ENCODE data around the gene ACKR1.

ACKR1 gene, protein sequence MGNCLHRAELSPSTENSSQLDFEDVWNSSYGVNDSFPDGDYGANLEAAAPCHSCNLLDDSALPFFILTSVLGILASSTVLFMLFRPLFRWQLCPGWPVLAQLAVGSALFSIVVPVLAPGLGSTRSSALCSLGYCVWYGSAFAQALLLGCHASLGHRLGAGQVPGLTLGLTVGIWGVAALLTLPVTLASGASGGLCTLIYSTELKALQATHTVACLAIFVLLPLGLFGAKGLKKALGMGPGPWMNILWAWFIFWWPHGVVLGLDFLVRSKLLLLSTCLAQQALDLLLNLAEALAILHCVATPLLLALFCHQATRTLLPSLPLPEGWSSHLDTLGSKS

DNA sequence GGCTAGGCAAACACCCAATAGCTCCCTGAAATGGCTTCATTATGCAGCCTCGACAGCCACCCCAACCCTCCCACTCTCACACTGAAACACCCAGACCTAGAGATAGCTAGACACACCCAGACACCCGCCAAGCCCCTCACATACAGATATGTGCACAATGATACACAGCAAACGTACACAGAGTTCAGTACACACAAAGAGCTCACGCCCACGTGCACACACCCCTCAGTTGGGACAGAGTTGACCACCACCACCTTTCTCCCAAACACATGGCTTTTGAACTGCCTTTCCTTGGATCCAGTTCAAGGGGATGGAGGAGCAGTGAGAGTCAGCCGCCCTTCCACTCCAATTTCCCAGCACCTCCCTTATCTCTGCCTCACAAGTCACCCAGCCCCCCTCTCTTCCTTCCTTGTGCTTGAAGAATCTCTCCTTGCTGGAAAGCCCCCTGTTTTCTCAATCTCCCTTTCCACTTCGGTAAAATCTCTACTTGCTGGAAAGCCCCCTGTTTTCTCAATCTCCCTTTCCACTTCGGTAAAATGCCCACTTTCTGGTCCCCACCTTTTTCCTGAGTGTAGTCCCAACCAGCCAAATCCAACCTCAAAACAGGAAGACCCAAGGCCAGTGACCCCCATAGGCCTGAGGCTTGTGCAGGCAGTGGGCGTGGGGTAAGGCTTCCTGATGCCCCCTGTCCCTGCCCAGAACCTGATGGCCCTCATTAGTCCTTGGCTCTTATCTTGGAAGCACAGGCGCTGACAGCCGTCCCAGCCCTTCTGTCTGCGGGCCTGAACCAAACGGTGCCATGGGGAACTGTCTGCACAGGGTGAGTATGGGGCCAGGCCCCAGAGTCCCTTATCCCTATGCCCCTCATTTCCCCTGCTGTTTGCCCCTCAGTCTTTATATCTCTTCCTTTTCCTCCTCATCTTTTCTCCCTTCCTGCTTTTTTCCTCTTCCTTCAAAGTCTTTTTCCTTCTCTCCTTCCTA, at the start of gene ACKR1:
Gene ACKR1 (plus strand): TSS at position 715 of the 981 bp plus-strand sequence. CDS start 85 bp downstream, at position 800.
- Mint-ChIP-seq H3K4me1 (ENCODE audit: low read depth) (peaks cover 40% of the 10 kb centered on the region), H3K4me3 (no peak within 1 kb of the TSS), H3K27ac (no peak within 1 kb of the TSS), H3K36me3 (ENCODE audit: low read depth) (no peaks in the 10 kb centered on the region), H3K27me3 (peaks cover 79% of the 10 kb centered on the region), H3K9me3 (no peaks in the 10 kb centered on the region)

DNA sequence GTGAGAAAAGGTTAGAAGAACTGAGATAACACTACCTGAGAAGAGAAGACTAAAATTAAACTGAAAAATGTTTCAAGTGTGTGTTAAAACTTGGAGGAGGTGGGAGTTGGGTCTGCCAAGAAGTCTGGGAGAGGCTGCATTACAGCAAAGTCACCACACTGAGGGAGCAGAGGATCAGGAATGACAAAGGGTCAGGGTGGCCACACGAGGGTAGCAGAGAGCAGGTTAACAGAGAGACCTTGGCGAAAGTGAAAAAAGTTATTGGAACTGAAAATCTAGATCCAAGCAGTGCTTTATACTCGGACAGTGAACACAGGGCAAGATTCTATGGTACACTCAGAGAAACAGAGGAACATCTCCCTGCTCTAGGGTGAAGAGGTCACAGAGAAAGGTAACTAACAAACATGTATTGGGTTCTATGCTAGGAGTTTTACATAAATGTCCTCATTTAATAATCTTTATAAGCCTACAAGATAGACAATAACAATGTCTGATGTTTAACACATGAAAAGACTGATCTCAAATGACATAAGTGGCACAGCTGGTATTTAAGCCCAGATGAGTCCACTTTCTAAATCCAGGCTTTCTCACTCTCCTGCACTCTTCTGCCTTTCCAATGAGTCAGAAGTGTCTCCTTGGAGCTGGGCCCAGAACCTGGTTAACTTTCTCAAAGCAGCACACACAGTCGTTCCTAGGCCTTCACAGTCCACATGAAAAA, 43.5 kb upstream of the ACKR1 start:
- peaks cover 51% of the 10 kb centered on the region for H3K27me3 Mint-ChIP-seq
- no peak overlapping the region for H3K4me3 Mint-ChIP-seq
- no peaks in the 10 kb centered on the region for H3K4me1 Mint-ChIP-seq (ENCODE audit: low read depth)
- H3K9me3 Mint-ChIP-seq: no peaks in the 10 kb centered on the region
- H3K36me3 Mint-ChIP-seq (ENCODE audit: low read depth): no peaks in the 10 kb centered on the region
- H3K27ac Mint-ChIP-seq: no peak overlapping the region

DNA sequence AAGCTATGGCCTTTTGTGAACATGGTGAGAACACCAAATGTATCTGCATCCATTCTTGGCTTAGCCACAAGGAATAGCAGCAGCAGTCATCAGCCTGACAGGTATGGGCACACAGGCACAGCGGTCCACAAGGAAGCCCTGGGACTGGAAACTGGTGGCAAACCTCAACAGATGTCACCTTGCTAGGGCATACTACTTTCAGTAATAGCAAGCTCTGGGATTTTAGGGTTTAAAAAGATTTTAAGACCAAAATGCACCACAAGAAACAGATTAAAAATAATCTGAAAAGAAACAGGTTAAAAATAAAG, 43.0 kb upstream of the ACKR1 start:
- H3K4me3 Mint-ChIP-seq: no peak overlapping the region
- no peaks in the 10 kb centered on the region for H3K4me1 Mint-ChIP-seq (ENCODE audit: low read depth)
- H3K27me3 Mint-ChIP-seq: peaks cover 55% of the 10 kb centered on the region

DNA sequence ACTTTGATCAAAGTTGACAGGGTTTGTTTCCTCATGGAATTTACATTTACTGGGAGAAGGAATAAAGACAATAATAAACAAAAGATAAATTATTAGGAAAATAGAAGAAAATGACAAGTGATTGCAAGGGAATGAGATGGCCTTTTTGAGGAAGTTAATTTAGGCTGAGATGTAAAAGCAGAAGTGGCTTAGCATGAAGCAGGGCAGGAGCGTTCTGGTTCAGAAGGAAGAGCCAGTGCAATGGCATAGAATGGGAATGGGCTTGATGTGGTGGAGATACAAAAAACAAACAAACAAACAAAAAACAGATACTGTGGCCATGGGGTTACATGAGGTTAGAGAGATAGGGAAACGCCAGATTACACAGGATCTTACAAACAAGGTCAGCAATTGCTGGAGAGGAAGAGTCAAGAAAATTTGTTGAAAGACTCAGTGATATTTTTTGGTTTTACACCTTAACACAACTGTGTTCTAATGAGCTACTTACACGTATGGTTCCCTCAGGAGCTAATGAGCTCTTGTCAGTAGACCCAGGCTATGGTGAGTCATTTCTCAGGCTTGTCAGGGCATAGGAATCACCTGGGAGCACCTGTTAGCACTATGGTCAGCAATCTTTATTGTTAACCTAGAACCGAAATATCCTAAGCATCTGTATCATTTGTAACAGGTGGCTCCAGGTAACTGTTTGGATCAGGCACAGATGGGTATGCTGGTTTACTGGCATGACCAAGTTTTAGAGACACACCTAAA, 42.0 kb upstream of the ACKR1 start:
- Mint-ChIP-seq H3K4me1 (ENCODE audit: low read depth) (no peaks in the 10 kb centered on the region), H3K4me3 (no peak overlapping the region), H3K27ac (no peak overlapping the region), H3K9me3 (no peaks in the 10 kb centered on the region), H3K27me3 (peaks cover 48% of the 10 kb centered on the region), H3K36me3 (ENCODE audit: low read depth) (no peaks in the 10 kb centered on the region)

More for the DNA sequence above, 43.0 kb upstream of the ACKR1 start:
- Mint-ChIP-seq H3K27ac (no peak overlapping the region), H3K9me3 (no peaks in the 10 kb centered on the region), H3K36me3 (ENCODE audit: low read depth) (no peaks in the 10 kb centered on the region)

DNA sequence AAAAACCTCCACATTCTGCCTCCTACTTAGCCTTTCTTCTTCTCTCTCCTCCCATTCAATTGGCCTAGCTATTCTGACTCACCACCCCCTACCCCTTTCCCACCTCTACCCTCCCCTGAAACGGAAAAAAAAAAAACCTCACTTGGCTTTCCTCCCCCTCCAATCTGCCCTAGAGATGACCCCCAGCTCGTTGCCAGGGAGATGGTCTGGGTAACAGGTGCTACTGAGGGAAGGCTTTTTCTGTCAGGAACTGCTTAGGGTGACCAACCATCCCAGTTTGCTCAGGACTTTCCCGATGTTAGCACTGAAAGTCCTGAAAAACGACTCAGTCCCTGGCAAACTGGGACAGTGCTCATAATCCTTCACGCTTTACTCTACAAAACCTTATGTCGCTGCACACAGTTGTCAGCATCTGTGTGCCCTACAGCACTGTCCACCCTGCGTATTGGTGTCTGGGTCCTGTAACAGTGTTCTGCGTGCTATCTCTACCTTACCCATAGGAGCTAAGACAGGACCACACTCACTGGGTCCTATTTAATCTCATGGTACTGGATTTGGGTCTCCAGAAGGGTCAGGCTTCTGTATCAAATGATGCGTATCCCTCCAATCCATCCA, 41.0 kb upstream of the ACKR1 start:
- Mint-ChIP-seq H3K4me3 (no peak overlapping the region), H3K27me3 (peaks cover 54% of the 10 kb centered on the region)

DNA sequence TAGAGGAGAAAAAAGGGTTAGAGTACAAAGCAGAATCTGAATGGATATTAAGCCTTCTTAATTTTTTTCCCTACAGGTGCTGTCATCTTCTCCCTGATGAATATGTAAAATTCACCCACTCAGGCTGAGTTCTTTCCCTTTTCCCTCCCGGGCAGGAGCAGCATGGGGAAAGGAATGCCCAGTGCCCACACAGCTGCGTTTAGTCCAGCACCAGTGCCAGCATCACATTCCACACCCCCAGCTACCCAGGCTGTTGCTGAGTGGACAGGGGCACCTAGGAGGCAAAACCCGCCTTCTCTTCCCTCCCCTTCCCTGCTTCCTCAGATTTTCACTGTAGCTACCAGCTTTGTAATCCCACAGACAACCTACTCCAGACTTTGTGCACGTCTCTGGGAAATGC, 36.6 kb upstream of the ACKR1 start:
- Mint-ChIP-seq H3K36me3 (ENCODE audit: low read depth) (no peaks in the 10 kb centered on the region), H3K4me3 (no peak overlapping the region), H3K9me3 (no peaks in the 10 kb centered on the region), H3K27ac (no peak overlapping the region), H3K27me3 (peaks cover 55% of the 10 kb centered on the region), H3K4me1 (ENCODE audit: low read depth) (peaks cover 4% of the 10 kb centered on the region)

More for the DNA sequence above, 41.0 kb upstream of the ACKR1 start:
- Mint-ChIP-seq H3K9me3 (no peaks in the 10 kb centered on the region), H3K36me3 (ENCODE audit: low read depth) (no peaks in the 10 kb centered on the region), H3K27ac (no peak overlapping the region), H3K4me1 (ENCODE audit: low read depth) (no peaks in the 10 kb centered on the region)

DNA sequence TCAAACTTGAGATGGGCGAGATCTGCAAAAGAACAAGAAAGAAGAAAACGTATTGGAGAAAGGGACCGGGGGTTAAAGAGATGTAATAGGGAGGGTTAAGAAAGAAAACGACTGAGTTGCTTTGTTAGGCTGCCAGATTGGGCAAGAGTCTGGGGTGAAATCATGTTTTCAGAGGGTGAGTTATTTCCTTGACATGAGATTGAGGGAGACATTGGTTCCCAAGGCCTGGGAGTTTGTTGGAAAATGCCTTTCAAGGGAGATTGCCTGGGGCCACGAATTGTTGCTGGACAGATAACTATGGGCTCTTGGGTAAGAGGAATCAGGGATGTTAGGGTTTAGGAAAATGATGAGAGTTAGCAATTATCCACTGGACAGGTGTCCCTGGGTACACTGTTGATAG, 34.0 kb upstream of the ACKR1 start:
- Mint-ChIP-seq H3K4me3 (no peak overlapping the region), H3K4me1 (ENCODE audit: low read depth) (peaks cover 4% of the 10 kb centered on the region)

DNA sequence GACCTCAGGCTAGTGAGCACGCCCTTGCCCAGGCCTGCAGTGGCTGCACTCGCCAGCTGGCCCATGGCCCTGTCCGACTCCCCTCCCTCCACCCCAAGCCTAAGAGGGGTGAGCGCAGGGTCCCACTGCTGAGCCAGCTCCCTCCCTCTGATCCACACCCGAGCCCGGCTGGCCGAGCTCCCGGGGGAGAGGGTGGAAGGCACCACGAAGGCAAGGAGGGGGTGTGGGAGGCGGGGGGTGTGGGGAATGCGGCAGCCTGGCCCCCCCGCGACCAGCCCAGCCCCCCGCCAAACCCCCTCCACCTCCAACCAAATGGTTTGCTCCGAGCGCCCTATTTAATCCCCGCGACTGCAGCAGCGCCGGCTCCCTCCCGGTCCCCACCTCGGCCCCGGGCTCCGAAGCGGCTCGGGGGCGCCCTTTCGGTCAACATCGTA, 33.4 kb upstream of the ACKR1 start, which contains the start of gene CADM3:
Gene CADM3 (plus strand): TSS at position 362 of the 434 bp plus-strand sequence. CDS start 151 bp downstream, outside the sequence.
- Mint-ChIP-seq H3K9me3 (no peaks in the 10 kb centered on the region), H3K4me1 (ENCODE audit: low read depth) (peaks cover 4% of the 10 kb centered on the region), H3K4me3 (peak within 1 kb of the TSS; percentile 28), H3K27me3 (peaks cover 67% of the 10 kb centered on the region), H3K36me3 (ENCODE audit: low read depth) (no peaks in the 10 kb centered on the region), H3K27ac (no peak within 1 kb of the TSS)

More for the DNA sequence above, 34.0 kb upstream of the ACKR1 start:
- H3K9me3 Mint-ChIP-seq: no peaks in the 10 kb centered on the region
- peaks cover 69% of the 10 kb centered on the region for H3K27me3 Mint-ChIP-seq
- no peaks in the 10 kb centered on the region for H3K36me3 Mint-ChIP-seq (ENCODE audit: low read depth)
- no peak overlapping the region for H3K27ac Mint-ChIP-seq

DNA sequence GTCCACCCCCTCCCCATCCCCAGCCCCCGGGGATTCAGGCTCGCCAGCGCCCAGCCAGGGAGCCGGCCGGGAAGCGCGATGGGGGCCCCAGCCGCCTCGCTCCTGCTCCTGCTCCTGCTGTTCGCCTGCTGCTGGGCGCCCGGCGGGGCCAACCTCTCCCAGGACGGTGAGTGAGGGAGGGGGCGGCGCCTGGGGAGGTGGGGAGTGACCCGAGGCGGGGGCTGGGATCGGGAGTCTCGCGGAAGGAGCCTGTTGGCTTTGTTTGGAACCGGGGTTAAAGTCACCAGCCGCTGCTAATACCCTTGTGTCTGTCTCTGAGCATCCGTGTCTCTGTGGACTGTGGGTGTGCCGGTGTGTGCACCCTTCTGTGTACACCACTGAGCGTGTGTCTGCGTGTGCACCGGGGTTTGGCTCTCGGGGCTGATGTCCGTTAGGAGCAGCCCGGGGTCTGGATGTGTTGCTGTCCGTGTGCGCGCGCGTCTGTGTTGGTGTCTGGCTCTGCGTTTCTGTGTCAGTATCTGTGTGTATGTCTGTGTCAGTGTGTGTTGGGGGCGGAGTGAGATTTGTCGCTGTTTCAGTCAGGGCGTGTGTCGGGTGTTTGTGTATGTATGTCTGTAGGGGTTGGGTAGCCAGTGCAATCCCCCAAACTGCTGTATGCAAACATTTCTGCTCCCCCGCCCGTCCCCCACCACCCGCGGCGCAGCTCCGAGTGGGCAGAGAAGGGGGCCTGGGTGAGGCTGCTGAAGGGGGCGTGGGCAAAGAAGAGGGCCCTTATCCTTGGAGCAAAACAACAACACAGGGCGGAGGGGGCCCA, 32.8 kb upstream of the ACKR1 start:
- Mint-ChIP-seq H3K4me1 (ENCODE audit: low read depth) (peaks cover 4% of the 10 kb centered on the region), H3K9me3 (no peaks in the 10 kb centered on the region), H3K4me3 (peak overlapping the region; percentile 28), H3K27me3 (peaks cover 64% of the 10 kb centered on the region), H3K36me3 (ENCODE audit: low read depth) (no peaks in the 10 kb centered on the region), H3K27ac (no peak overlapping the region)

DNA sequence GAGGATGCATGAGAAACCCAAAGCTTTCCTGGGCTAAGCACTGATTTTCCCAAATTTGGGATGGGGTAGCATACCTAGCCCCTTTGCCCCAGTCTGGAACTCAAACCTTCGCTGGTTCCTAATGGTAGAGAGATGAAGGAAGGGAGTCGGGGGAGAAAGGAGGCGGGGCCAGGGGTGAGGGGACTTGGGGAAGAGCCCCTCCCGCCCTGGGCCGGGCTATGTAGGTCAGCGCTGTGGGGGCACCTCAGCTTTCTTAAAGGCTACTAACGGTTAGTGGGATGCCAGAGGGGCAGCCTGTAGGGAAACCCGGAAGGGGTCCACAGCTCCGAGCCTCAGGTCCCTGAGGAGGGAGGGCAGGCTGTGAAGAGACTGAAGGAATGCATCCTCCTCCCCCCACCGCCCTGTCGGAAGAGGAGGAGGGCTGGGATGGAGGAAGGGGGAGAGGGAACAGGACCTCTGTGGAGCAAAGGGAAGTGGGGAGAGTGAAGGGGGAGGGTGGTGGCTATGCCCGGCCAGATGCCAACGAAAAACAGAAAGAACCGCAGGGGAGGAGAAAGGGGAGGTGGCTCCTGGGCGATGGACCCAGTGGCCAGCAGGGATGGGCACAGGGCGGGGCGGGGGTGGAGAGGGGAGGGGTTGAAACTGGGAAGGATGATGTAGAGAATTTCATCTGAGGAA, 31.9 kb upstream of the ACKR1 start:
- H3K9me3 Mint-ChIP-seq: no peaks in the 10 kb centered on the region
- H3K27me3 Mint-ChIP-seq: peaks cover 64% of the 10 kb centered on the region
- no peaks in the 10 kb centered on the region for H3K36me3 Mint-ChIP-seq (ENCODE audit: low read depth)
- peaks cover 4% of the 10 kb centered on the region for H3K4me1 Mint-ChIP-seq (ENCODE audit: low read depth)
- H3K27ac Mint-ChIP-seq: no peak overlapping the region
- no peak overlapping the region for H3K4me3 Mint-ChIP-seq

DNA sequence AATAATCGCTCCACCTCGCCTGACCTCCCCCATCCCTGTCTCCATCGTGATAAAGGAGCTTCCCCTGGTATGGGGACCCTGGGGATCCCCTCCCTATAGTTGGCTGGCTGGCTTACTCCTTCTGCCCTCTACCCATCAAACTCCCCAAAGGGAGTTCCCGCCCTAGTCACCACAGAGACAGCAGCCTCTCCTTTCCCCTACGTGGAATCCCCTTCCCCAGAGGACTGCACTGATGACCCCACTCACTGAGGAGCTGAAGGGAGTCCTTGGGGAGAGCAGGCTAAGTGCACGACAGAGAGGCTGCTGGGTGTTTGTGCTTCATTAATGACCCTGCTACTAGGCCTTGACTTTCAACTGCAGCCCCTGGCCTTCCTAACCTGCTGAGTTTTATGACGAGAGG, 31.4 kb upstream of the ACKR1 start:
- peaks cover 4% of the 10 kb centered on the region for H3K4me1 Mint-ChIP-seq (ENCODE audit: low read depth)
- no peak overlapping the region for H3K27ac Mint-ChIP-seq
- no peaks in the 10 kb centered on the region for H3K9me3 Mint-ChIP-seq
- no peak overlapping the region for H3K4me3 Mint-ChIP-seq
- H3K27me3 Mint-ChIP-seq: peaks cover 60% of the 10 kb centered on the region
- no peaks in the 10 kb centered on the region for H3K36me3 Mint-ChIP-seq (ENCODE audit: low read depth)

DNA sequence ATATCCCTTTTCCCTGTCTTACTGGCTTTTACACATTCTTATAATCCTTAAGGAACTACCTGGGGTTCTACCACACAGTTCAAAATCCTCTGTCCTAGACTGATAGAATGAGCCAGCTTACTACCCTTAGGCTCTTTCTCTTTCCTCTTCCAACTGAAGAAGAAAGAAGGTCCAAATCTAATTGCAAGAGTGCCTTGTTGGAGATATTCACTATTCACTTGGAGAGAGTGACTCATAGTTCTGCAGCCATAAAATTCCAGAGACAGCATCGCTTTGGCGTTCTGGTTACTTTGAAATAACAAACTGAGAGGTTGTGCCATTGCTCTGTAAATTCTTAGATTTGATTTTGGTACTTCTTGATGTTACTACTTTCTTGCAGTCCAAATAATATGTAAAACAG, 29.1 kb upstream of the ACKR1 start:
- Mint-ChIP-seq H3K27me3 (peaks cover 59% of the 10 kb centered on the region), H3K9me3 (no peaks in the 10 kb centered on the region), H3K36me3 (ENCODE audit: low read depth) (no peaks in the 10 kb centered on the region), H3K4me3 (no peak overlapping the region), H3K27ac (no peak overlapping the region), H3K4me1 (ENCODE audit: low read depth) (peaks cover 4% of the 10 kb centered on the region)
